Duodenal mucosa (tissue), 2 donors: Measurements from ENCODE around the gene VTI1A.

Experiments
- H3K27ac ChIP-seq: one replicate; pipeline ENCODE4 v1.7.0; 2013; ENCODE audit warnings: low read depth, low read length
- H3K27me3 ChIP-seq, 2 donors: one replicate each; pipeline ENCODE4 v1.7.0; 2013; ENCODE audit warnings: low read length in 2 of 2, control low read depth in 1 of 2; ENCODE audit not compliant: insufficient read depth in 2 of 2, control insufficient read depth in 1 of 2
- H3K36me3 ChIP-seq, 2 donors: one replicate each; pipeline ENCODE4 v1.7.0; 2013; ENCODE audit warnings: low read length in 2 of 2, control low read depth in 1 of 2; ENCODE audit not compliant: insufficient read depth in 2 of 2, control insufficient read depth in 1 of 2
- H3K4me1 ChIP-seq, 2 donors: one replicate each; pipeline ENCODE4 v1.7.0; 2013; ENCODE audit warnings: low read length in 2 of 2, control low read depth in 1 of 2; ENCODE audit not compliant: insufficient read depth in 2 of 2, control insufficient read depth in 1 of 2
- H3K4me3 ChIP-seq, 2 donors: one replicate each; pipeline ENCODE4 v1.7.0; 2013; ENCODE audit warnings: low read length in 2 of 2, low read depth in 1 of 2
- H3K9ac ChIP-seq, 2 donors: one replicate each; pipeline ENCODE4 v1.7.0; 2013; ENCODE audit warnings: low read length in 2 of 2, low read depth in 1 of 2
- H3K9me3 ChIP-seq, 2 donors: one replicate each; pipeline ENCODE4 v1.7.0; 2013; ENCODE audit warnings: low read length in 2 of 2, control low read depth in 1 of 2; ENCODE audit not compliant: control insufficient read depth in 1 of 2

Gene VTI1A

GRCh38 chr10:112815269-112816032 lies 368.4 kb downstream of the VTI1A start:
- H3K36me3 ChIP-seq: peaks cover 0 to 2% of the 10 kb centered on the region in 2 donors
- no peak overlapping the region for H3K4me3 ChIP-seq
- H3K4me1 ChIP-seq: peaks cover 5 to 12% of the 10 kb centered on the region in 2 donors
- no peaks in the 10 kb centered on the region for H3K9me3 ChIP-seq
- H3K27ac ChIP-seq: no peak overlapping the region
- no peaks in the 10 kb centered on the region for H3K27me3 ChIP-seq
- no peak overlapping the region for H3K9ac ChIP-seq

- no peak overlapping the region for H3K27ac ChIP-seq
These were observed 369.0 kb downstream of the VTI1A start for GRCh38 chr10:112816033-112816430.

GRCh38 chr10:112816891-112817290 lies 369.9 kb downstream of the VTI1A start:
- no peaks in the 10 kb centered on the region for H3K9me3 ChIP-seq
- no peak overlapping the region for H3K9ac ChIP-seq
- no peak overlapping the region for H3K27ac ChIP-seq
- H3K4me1 ChIP-seq: peaks cover 5 to 11% of the 10 kb centered on the region in 2 donors
- no peak overlapping the region for H3K4me3 ChIP-seq
- no peaks in the 10 kb centered on the region for H3K36me3 ChIP-seq
- no peaks in the 10 kb centered on the region for H3K27me3 ChIP-seq

More at GRCh38 chr10:112816033-112816430, 369.0 kb downstream of the VTI1A start:
- Histone ChIP-seq H3K9ac (no peak overlapping the region), H3K27me3 (no peaks in the 10 kb centered on the region), H3K9me3 (no peaks in the 10 kb centered on the region), H3K4me1 (peaks cover 5 to 12% of the 10 kb centered on the region in 2 donors), H3K4me3 (no peak overlapping the region), H3K36me3 (no peaks in the 10 kb centered on the region)

- Histone ChIP-seq H3K9ac (no peak overlapping the region), H3K9me3 (no peaks in the 10 kb centered on the region), H3K36me3 (no peaks in the 10 kb centered on the region), H3K4me3 (no peak overlapping the region), H3K4me1 (no peaks in the 10 kb centered on the region), H3K27ac (no peak overlapping the region), H3K27me3 (no peaks in the 10 kb centered on the region)
These were observed 371.2 kb downstream of the VTI1A start for GRCh38 chr10:112817981-112818777.

GRCh38 chr10:112819231-112819630 lies 372.2 kb downstream of the VTI1A start:
- no peaks in the 10 kb centered on the region for H3K36me3 ChIP-seq

GRCh38 chr10:112820320-112820719 lies 373.3 kb downstream of the VTI1A start:
- Histone ChIP-seq H3K36me3 (no peaks in the 10 kb centered on the region), H3K27ac (no peak overlapping the region), H3K27me3 (no peaks in the 10 kb centered on the region), H3K4me3 (no peak overlapping the region), H3K9ac (no peak overlapping the region), H3K9me3 (no peaks in the 10 kb centered on the region), H3K4me1 (no peaks in the 10 kb centered on the region)

More at GRCh38 chr10:112819231-112819630, 372.2 kb downstream of the VTI1A start:
- Histone ChIP-seq H3K27me3 (no peaks in the 10 kb centered on the region), H3K4me3 (no peak overlapping the region), H3K9ac (no peak overlapping the region), H3K27ac (no peak overlapping the region), H3K4me1 (no peaks in the 10 kb centered on the region), H3K9me3 (no peaks in the 10 kb centered on the region)

GRCh38 chr10:112821038-112821437 lies 374.0 kb downstream of the VTI1A start:
- Histone ChIP-seq H3K27ac (no peak overlapping the region), H3K27me3 (no peaks in the 10 kb centered on the region), H3K4me3 (no peak overlapping the region), H3K9ac (no peak overlapping the region), H3K4me1 (no peaks in the 10 kb centered on the region), H3K36me3 (no peaks in the 10 kb centered on the region), H3K9me3 (no peaks in the 10 kb centered on the region)

GRCh38 chr10:112821663-112822062 lies 374.6 kb downstream of the VTI1A start:
- Histone ChIP-seq H3K27ac (no peak overlapping the region), H3K4me3 (no peak overlapping the region), H3K9ac (no peak overlapping the region), H3K36me3 (no peaks in the 10 kb centered on the region), H3K9me3 (no peaks in the 10 kb centered on the region), H3K4me1 (no peaks in the 10 kb centered on the region), H3K27me3 (no peaks in the 10 kb centered on the region)

GRCh38 chr10:112823007-112823406 lies 376.0 kb downstream of the VTI1A start:
- Histone ChIP-seq H3K4me1 (no peaks in the 10 kb centered on the region), H3K9me3 (no peaks in the 10 kb centered on the region), H3K27me3 (no peaks in the 10 kb centered on the region), H3K9ac (no peak overlapping the region), H3K27ac (no peak overlapping the region), H3K36me3 (no peaks in the 10 kb centered on the region), H3K4me3 (no peak overlapping the region)

GRCh38 chr10:112823604-112824003 lies 376.6 kb downstream of the VTI1A start:
- no peak overlapping the region for H3K9ac ChIP-seq
- H3K4me3 ChIP-seq: no peak overlapping the region
- H3K4me1 ChIP-seq: no peaks in the 10 kb centered on the region
- no peaks in the 10 kb centered on the region for H3K36me3 ChIP-seq
- H3K27me3 ChIP-seq: no peaks in the 10 kb centered on the region
- no peak overlapping the region for H3K27ac ChIP-seq
- no peaks in the 10 kb centered on the region for H3K9me3 ChIP-seq
